Prostate gland (tissue), 2 donors: ENCODE data around the gene MTERF2. TPM values are rescaled to one million over a fixed set of nuclear protein-coding genes. Genes with fewer than 3 reads are reported as not detected.

Source experiments
- DNase-seq: peaks from one replicate; pipeline ENCODE4 v3.0.0-alpha.2; 2019; ENCODE audit warnings: low spot score
- H3K27ac ChIP-seq, 2 donors: fragments of 200-600 bp; sonication (generic); 2 replicates each; pipeline ENCODE4 v1.5.1; 2017 to 2019
- H3K27me3 ChIP-seq: fragments of 200-600 bp; sonication (generic); replicated peaks from 2 replicates; pipeline ENCODE4 v1.5.1; 2019; ENCODE audit not compliant: insufficient read depth
- H3K36me3 ChIP-seq, 2 donors: fragments of 200-600 bp; sonication (generic); 1 replicate in 1 of 2; 2 replicates in 1 of 2; pipeline versions ENCODE4 v1.5.1 to v1.8.1; 2017 to 2019
- H3K4me1 ChIP-seq: fragments of 200-600 bp; sonication (generic); replicated peaks from 2 replicates; pipeline ENCODE4 v1.5.1; 2019
- H3K4me3 ChIP-seq, 2 donors: fragments of 200-600 bp; sonication (generic); 2 replicates each; pipeline ENCODE4 v1.5.1; 2017 to 2019
- H3K9me3 ChIP-seq: fragments of 200-600 bp; sonication (generic); 2 replicates; pipeline ENCODE4 v1.5.1; 2017
- CTCF ChIP-seq, 4 experiments: fragments of 200-600 bp in 2 of 4; fragments of 450-650 bp in 2 of 4; sonication (generic) in 2 of 4; IDR thresholded peaks; 1 replicate in 3 of 4; 2 replicates in 1 of 4; pipeline ENCODE4 v1.5.1; 2016 to 2019; ENCODE audit warnings: antibody characterized with exemption in 4 of 4, mild to moderate bottlenecking in 2 of 4, moderate library complexity in 2 of 4
- POLR2A ChIP-seq: fragments of 450-650 bp; IDR thresholded peaks from one replicate; pipeline ENCODE4 v1.6.1; 2016; ENCODE audit warnings: antibody characterized with exemption, mild to moderate bottlenecking
- POLR2AphosphoS5 ChIP-seq: sonication (generic); formaldehyde crosslinking; IDR thresholded peaks from one replicate; pipeline ENCODE4 v1.6.1; 2017; ENCODE audit warnings: antibody characterized with exemption
- WGBS: methylation state at CpG from one replicate; pipeline ENCODE4 v1.1.5; 2018; 5-methylcytosine and 5-hydroxymethylcytosine counted together
- intact Hi-C: fragments of 100-400 bp; cut with DNase I; formaldehyde crosslinking; loops from one replicate; pipeline ENCODE4 v1.14.2; 2022
- total RNA-seq, 2 donors: library from RNA; depleted of rRNA; stranded (reverse); fragments of >200 nt; gene quantifications; one replicate each; pipeline ENCODE4 v1.1.0, GENCODE V29; 2016

The MTERF2 gene
- total RNA-seq, 2 donors from 2014 or later, result 11.3 to 18.1 TPM

GRCh38 chr12:106981788-106982187 is 5.2 kb downstream of the MTERF2 start:
- no peak for DNase-seq
- Histone ChIP-seq H3K9me3 (no peaks in the 10 kb centered on the region), H3K4me3 (no peak overlapping the region), H3K27me3 (no peaks in the 10 kb centered on the region), H3K27ac (no peak overlapping the region), H3K4me1 (no peaks in the 10 kb centered on the region), H3K36me3 (no peaks in the 10 kb centered on the region)
- 92% methylated on average over 3 of the region's 3 CpGs for WGBS
- intact Hi-C loops, result no loop called here
- TF ChIP-seq CTCF (IDR thresholded peaks at IDR 0.05) (no peak), POLR2A (no peak), POLR2AphosphoS5 (no peak)

- Histone ChIP-seq H3K4me3 (no peak overlapping the region), H3K27ac (no peak overlapping the region), H3K36me3 (no peaks in the 10 kb centered on the region), H3K9me3 (no peaks in the 10 kb centered on the region), H3K27me3 (no peaks in the 10 kb centered on the region), H3K4me1 (no peaks in the 10 kb centered on the region)
- WGBS, result 84% methylated on average over 7 of the region's 7 CpGs
- no peak for TF ChIP-seq POLR2A
- no peak for TF ChIP-seq POLR2AphosphoS5
- no peak for TF ChIP-seq CTCF (IDR thresholded peaks at IDR 0.05)
- DNase-seq, result no peak
- intact Hi-C loops, result no loop called here
Measured at GRCh38 chr12:106980944-106981343, 6.0 kb downstream of the MTERF2 start.

GRCh38 chr12:106978035-106978800 is 8.7 kb downstream of the MTERF2 start:
- Histone ChIP-seq H3K4me3 (no peak overlapping the region), H3K4me1 (no peaks in the 10 kb centered on the region), H3K36me3 (no peaks in the 10 kb centered on the region), H3K27me3 (no peaks in the 10 kb centered on the region), H3K27ac (no peak overlapping the region), H3K9me3 (no peaks in the 10 kb centered on the region)
- peak; percentile 52 for DNase-seq
- intact Hi-C loops, result no loop called here
- WGBS, result 16% methylated on average over 9 of the region's 9 CpGs
- TF ChIP-seq CTCF (IDR thresholded peaks at IDR 0.05) (no peak), POLR2AphosphoS5 (no peak), POLR2A (no peak)

- intact Hi-C loops, result no loop called here
- Histone ChIP-seq H3K27ac (no peak overlapping the region), H3K4me1 (no peaks in the 10 kb centered on the region), H3K4me3 (no peak overlapping the region), H3K36me3 (no peaks in the 10 kb centered on the region), H3K27me3 (no peaks in the 10 kb centered on the region), H3K9me3 (no peaks in the 10 kb centered on the region)
- DNase-seq, result no peak
- 40% methylated on average over 1 of the region's 1 CpG for WGBS
- TF ChIP-seq POLR2A, result no peak
- TF ChIP-seq CTCF (IDR thresholded peaks at IDR 0.05), result no peak
- no peak for TF ChIP-seq POLR2AphosphoS5
Measured at GRCh38 chr12:106976668-106977067, 10.3 kb downstream of the MTERF2 start.

GRCh38 chr12:106975993-106976658 is 10.8 kb downstream of the MTERF2 start:
- H3K9me3 ChIP-seq, result no peaks in the 10 kb centered on the region
- no peaks in the 10 kb centered on the region for H3K4me1 ChIP-seq
- intact Hi-C loops, result no loop called here
- 93% methylated on average over 3 of the region's 3 CpGs for WGBS
- H3K36me3 ChIP-seq, result no peaks in the 10 kb centered on the region
- TF ChIP-seq CTCF (IDR thresholded peaks at IDR 0.05) (no peak), POLR2AphosphoS5 (no peak), POLR2A (no peak)
- H3K27ac ChIP-seq, result no peak overlapping the region
- no peak for DNase-seq
- H3K4me3 ChIP-seq, result no peak overlapping the region
- no peaks in the 10 kb centered on the region for H3K27me3 ChIP-seq
